ENCODE results near the gene VIPR1. TPM values are rescaled to one million over a fixed set of nuclear protein-coding genes. Genes with fewer than 3 reads are reported as not detected.

VIPR1 gene
- total RNA-seq, 1 experiment from 2014 or later, result 9.4 TPM

DNA sequence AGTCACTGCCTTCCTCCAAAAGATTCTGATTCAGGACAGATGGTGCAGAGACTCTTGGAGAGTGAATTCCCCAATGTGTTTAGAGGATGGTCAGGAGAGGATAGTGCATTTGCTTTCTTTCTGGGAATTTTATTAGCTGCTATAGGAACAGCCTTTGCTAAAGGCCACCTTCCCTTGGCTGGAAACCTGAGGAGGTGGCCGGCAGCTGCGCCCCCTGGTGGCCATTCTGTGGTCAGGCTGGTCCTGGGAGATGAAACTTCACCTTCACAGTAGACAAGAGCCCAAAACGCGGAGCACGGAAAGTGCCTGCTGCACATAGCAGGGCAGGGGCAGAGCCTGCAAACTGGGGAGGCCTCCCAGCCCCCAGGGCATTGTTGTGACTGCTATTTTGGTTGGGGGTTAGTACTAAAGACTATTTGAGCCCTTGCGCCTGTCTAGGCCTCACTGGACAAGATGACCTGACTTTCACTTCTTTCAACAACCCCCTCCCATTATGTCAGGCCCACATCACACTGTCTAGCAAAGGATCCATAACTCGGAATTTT, 45.0 kb downstream of the VIPR1 start:
- peaks cover 9% of the 10 kb centered on the region for H3K36me3 Mint-ChIP-seq
- CTCF ChIA-PET, result interaction anchor here (0.7 to 6.0 kb wide), 12 partner anchors 11 to 317 kb away, joined by 3 to 42 read pairs (median 4); partner anchors contain the start of gene VIPR1

DNA sequence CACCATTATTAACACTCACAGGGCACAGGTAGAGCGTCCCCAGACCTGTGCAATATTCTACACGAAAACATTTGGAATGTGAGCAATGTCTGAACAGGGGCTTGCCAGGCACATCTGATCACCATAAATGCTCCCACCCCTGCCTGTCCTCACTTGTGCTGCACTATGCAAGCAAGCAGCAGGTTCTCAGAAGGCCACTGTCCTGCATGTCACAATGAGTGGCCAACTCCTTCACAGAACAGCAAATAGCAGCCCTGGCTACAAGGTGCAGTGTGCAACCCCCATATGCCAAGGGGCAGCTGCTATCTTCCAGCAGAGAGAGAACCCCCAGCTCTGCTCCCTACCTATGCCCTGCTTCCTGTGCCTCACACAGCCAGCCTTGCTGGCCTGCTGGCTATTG, 46.7 kb downstream of the VIPR1 start:
- CTCF ChIA-PET, result interaction anchor here (0.7 to 6.0 kb wide), 9 partner anchors 8 to 319 kb away, joined by 3 to 42 read pairs (median 3); partner anchors contain the start of gene VIPR1
- POLR2A ChIA-PET, result no interaction called here
- peaks cover 23% of the 10 kb centered on the region for H3K36me3 Mint-ChIP-seq
- TF ChIP-seq TCF7 (CRISPR knock-in tag; IDR thresholded peaks at IDR 0.05; ENCODE audit: low read depth) (no peak), ZNF138 (CRISPR knock-in tag; conservative IDR thresholded peaks at IDR 0.05) (no peak), HMGA2 (CRISPR knock-in tag; IDR thresholded peaks at IDR 0.05) (no peak), PREB (CRISPR knock-in tag; IDR thresholded peaks at IDR 0.05; ENCODE audit: borderline replicate concordance) (no peak), ZNF232 (CRISPR knock-in tag; IDR thresholded peaks at IDR 0.05) (no peak), ZNF121 (CRISPR knock-in tag; IDR thresholded peaks at IDR 0.05) (no peak), CBFB (CRISPR knock-in tag; IDR thresholded peaks at IDR 0.05; ENCODE audit: low read depth) (no peak), GTF2I (CRISPR knock-in tag; conservative IDR thresholded peaks at IDR 0.05) (no peak), NFYB (CRISPR knock-in tag; conservative IDR thresholded peaks at IDR 0.05; ENCODE audit: low read depth) (no peak)
- TF ChIP-seq, protein P1, sequence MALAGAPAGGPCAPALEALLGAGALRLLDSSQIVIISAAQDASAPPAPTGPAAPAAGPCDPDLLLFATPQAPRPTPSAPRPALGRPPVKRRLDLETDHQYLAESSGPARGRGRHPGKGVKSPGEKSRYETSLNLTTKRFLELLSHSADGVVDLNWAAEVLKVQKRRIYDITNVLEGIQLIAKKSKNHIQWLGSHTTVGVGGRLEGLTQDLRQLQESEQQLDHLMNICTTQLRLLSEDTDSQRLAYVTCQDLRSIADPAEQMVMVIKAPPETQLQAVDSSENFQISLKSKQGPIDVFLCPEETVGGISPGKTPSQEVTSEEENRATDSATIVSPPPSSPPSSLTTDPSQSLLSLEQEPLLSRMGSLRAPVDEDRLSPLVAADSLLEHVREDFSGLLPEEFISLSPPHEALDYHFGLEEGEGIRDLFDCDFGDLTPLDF (CRISPR knock-in tag; IDR thresholded peaks at IDR 0.05), result no peak
- TF ChIP-seq, protein P2, sequence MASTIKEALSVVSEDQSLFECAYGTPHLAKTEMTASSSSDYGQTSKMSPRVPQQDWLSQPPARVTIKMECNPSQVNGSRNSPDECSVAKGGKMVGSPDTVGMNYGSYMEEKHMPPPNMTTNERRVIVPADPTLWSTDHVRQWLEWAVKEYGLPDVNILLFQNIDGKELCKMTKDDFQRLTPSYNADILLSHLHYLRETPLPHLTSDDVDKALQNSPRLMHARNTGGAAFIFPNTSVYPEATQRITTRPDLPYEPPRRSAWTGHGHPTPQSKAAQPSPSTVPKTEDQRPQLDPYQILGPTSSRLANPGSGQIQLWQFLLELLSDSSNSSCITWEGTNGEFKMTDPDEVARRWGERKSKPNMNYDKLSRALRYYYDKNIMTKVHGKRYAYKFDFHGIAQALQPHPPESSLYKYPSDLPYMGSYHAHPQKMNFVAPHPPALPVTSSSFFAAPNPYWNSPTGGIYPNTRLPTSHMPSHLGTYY (CRISPR knock-in tag; IDR thresholded peaks at IDR 0.05), result no peak
- ATAC-seq, result no peak
- H3K4me1 Mint-ChIP-seq, result peaks cover 3% of the 10 kb centered on the region; the same call in 1 of the 2 replicates
- DNase-seq (ENCODE audit: low spot score), result no peak
- no peak overlapping the region for H3K4me3 Mint-ChIP-seq
- H3K27me3 Mint-ChIP-seq (ENCODE audit: low read depth), result no peaks in the 10 kb centered on the region
- no peak overlapping the region for H3K27ac Mint-ChIP-seq
- no peaks in the 10 kb centered on the region for H3K9me3 Mint-ChIP-seq

More for the DNA sequence above, 45.0 kb downstream of the VIPR1 start:
- Mint-ChIP-seq H3K27me3 (ENCODE audit: low read depth) (no peaks in the 10 kb centered on the region), H3K4me3 (no peak overlapping the region), H3K4me1 (peaks cover 3% of the 10 kb centered on the region; the same call in 1 of the 2 replicates), H3K27ac (no peak overlapping the region), H3K9me3 (no peaks in the 10 kb centered on the region)
- POLR2A ChIA-PET, result interaction anchor here (0.5 to 1.0 kb wide), 3 partner anchors 45 to 258 kb away, joined by 3 to 4 read pairs (median 4); partner anchors contain the start of gene VIPR1
- TF ChIP-seq, protein P3, sequence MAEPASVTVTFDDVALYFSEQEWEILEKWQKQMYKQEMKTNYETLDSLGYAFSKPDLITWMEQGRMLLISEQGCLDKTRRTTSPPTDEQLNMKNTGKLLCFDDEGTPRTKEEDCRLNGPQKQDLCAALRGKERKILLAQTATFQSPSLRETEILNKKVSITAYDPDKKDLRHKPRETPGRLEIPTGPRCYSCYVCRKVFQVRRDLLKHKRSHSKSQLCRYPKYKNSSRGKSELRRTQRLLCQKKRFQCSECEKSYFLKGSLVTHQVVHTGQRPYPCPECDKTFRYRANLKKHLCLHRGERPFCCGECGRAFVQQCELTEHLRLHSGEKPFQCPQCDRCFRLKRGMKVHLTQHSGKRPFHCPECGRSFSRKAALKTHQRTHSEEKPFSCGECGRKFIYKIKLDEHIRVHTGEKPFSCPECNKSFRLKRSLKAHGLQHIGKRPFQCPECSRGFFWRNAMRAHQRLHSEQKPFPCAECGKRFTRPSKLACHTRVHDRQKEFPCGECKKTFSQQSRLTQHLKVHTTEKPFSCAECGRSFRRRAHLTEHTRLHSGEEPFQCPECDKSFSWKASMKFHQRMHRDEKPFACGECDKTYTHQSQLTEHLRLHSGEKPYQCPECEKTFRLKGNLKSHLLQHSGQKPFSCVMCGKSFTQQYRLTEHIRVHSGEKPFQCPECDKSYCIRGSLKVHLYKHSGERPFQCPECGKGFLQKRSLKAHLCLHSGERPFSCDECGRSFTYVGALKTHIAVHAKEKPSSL (CRISPR knock-in tag; conservative IDR thresholded peaks at IDR 0.05), result no peak
- no peak for TF ChIP-seq RELA (CRISPR knock-in tag; IDR thresholded peaks at IDR 0.05; ENCODE audit: borderline replicate concordance)
- TF ChIP-seq, protein P4, sequence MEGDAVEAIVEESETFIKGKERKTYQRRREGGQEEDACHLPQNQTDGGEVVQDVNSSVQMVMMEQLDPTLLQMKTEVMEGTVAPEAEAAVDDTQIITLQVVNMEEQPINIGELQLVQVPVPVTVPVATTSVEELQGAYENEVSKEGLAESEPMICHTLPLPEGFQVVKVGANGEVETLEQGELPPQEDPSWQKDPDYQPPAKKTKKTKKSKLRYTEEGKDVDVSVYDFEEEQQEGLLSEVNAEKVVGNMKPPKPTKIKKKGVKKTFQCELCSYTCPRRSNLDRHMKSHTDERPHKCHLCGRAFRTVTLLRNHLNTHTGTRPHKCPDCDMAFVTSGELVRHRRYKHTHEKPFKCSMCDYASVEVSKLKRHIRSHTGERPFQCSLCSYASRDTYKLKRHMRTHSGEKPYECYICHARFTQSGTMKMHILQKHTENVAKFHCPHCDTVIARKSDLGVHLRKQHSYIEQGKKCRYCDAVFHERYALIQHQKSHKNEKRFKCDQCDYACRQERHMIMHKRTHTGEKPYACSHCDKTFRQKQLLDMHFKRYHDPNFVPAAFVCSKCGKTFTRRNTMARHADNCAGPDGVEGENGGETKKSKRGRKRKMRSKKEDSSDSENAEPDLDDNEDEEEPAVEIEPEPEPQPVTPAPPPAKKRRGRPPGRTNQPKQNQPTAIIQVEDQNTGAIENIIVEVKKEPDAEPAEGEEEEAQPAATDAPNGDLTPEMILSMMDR (IDR thresholded peaks at IDR 0.05), result peak; percentile 98
- DNase-seq (ENCODE audit: low spot score) (peak; percentile 83), ATAC-seq (peak; percentile 91)
